Lower leg skin (tissue), 4 donors: ENCODE data around the gene SLC25A39. TPM values are rescaled to one million over a fixed set of nuclear protein-coding genes. Genes with fewer than 3 reads are reported as not detected.

ENCODE experiments used
- DNase-seq, 2 donors: peaks; one replicate each; pipeline ENCODE4 v3.0.0-alpha.2; 2019; ENCODE audit warnings: low spot score in 2 of 2
- H3K4me3 ChIP-seq: fragments of 200-600 bp; sonication (generic); 2 replicates; pipeline ENCODE4 v1.5.1; 2017; ENCODE audit warnings: mild to moderate bottlenecking, low read depth; ENCODE audit not compliant: poor library complexity, severe bottlenecking
- CTCF ChIP-seq, 3 donors: fragments of 450-650 bp; IDR thresholded peaks; one replicate each; pipeline ENCODE4 v1.5.1; 2016; ENCODE audit warnings: antibody characterized with exemption in 3 of 3, mild to moderate bottlenecking in 3 of 3, moderate library complexity in 2 of 3
- POLR2A ChIP-seq, 2 donors: fragments of 450-650 bp; IDR thresholded peaks; one replicate each; pipeline ENCODE4 v1.6.1; 2016 to 2017; ENCODE audit warnings: antibody characterized with exemption in 2 of 2, mild to moderate bottlenecking in 1 of 2, moderate library complexity in 1 of 2
- WGBS, 2 donors: methylation state at CpG; one replicate each; pipeline ENCODE4 v1.1.5; 2018; 5-methylcytosine and 5-hydroxymethylcytosine counted together
- intact Hi-C: fragments of 100-400 bp; cut with DNase I; formaldehyde crosslinking; loops from one replicate; pipeline ENCODE4 v1.15.0; 2023; ENCODE audit warnings: low total_unique reads
- total RNA-seq, 4 donors: library from RNA; depleted of rRNA; stranded (reverse); fragments of >200 nt; gene quantifications; one replicate each; pipeline ENCODE4 v1.1.0, GENCODE V29; 2016

SLC25A39 gene
- total RNA-seq, 4 donors from 2014 or later = 73.4 to 113 (median 90.0) TPM

GRCh38 chr17:44307387-44308186 is 17.0 kb downstream of the SLC25A39 start:
- no peak for DNase-seq
- WGBS, 2 donors = 0 to 9% methylated on average over 14 to 23 of the region's 26 CpGs
- intact Hi-C loops = no loop called here

GRCh38 chr17:44304651-44305050 is 20.0 kb downstream of the SLC25A39 start:
- no peak for DNase-seq
- TF ChIP-seq POLR2A (IDR thresholded peaks at IDR 0.05) = no peak
- no peak for TF ChIP-seq CTCF (IDR thresholded peaks at IDR 0.05)
- intact Hi-C loops = no loop called here
- H3K4me3 ChIP-seq = no peak overlapping the region

More at GRCh38 chr17:44307387-44308186, 17.0 kb downstream of the SLC25A39 start:
- no peak overlapping the region for H3K4me3 ChIP-seq
- TF ChIP-seq CTCF (IDR thresholded peaks at IDR 0.05) (no peak), POLR2A (IDR thresholded peaks at IDR 0.05) (no peak)

GRCh38 chr17:44297975-44298374 is 26.6 kb downstream of the SLC25A39 start:
- no peak overlapping the region for H3K4me3 ChIP-seq
- DNase-seq = no peak
- WGBS, 2 donors = 61 to 65% methylated on average over 3 of the region's 3 CpGs
- intact Hi-C loops = no loop called here
- TF ChIP-seq CTCF (IDR thresholded peaks at IDR 0.05) (no peak), POLR2A (IDR thresholded peaks at IDR 0.05) (no peak)

GRCh38 chr17:44293509-44294226 is 31.0 kb downstream of the SLC25A39 start:
- DNase-seq = no peak
- intact Hi-C loops = no loop called here
- TF ChIP-seq CTCF (IDR thresholded peaks at IDR 0.05) (no peak), POLR2A (IDR thresholded peaks at IDR 0.05) (no peak)
- H3K4me3 ChIP-seq = no peak overlapping the region
- 89 to 91% methylated on average over 9 of the region's 9 CpGs for WGBS, 2 donors

GRCh38 chr17:44287651-44288050 is 37.0 kb downstream of the SLC25A39 start:
- intact Hi-C loops = no loop called here
- no peak for DNase-seq
- WGBS, 2 donors = 75 to 78% methylated on average over 8 of the region's 8 CpGs
- TF ChIP-seq POLR2A (IDR thresholded peaks at IDR 0.05) (no peak), CTCF (IDR thresholded peaks at IDR 0.05) (no peak)
- no peak overlapping the region for H3K4me3 ChIP-seq
